Calu3 (cell line): ENCODE measurements around the gene CUL4A. TPM values are rescaled to one million over a fixed set of nuclear protein-coding genes. Genes with fewer than 3 reads are reported as not detected.

ENCODE experiments used
- BruUV-seq: library from RNA; stranded (reverse); fragments of 400-500 nt; replicated peaks from 2 replicates; lab custom pipeline; 2021; lab: Mats Ljungman, UMichigan
- CTCF ChIA-PET: fragments of 300-600 bp; sonication (Branson Sonifier 250); formaldehyde crosslinking; loops from one replicate; lab custom pipeline; 2022; ENCODE audit warnings: antibody characterized with exemption; lab: Charles Lee
- DNase-seq: peaks from one replicate; pipeline ENCODE4 v3.0.0; 2022
- H3K27ac Mint-ChIP-seq: one replicate; pipeline ENCODE4 v1.8.0; 2022; ENCODE audit warnings: mixed read lengths; ENCODE audit not compliant: unreplicated experiment
- H3K27me3 Mint-ChIP-seq: one replicate; pipeline ENCODE4 v1.8.0; 2022; ENCODE audit warnings: mixed read lengths; ENCODE audit not compliant: unreplicated experiment
- H3K36me3 Mint-ChIP-seq: one replicate; pipeline ENCODE4 v1.8.0; 2022; ENCODE audit warnings: mild to moderate bottlenecking, moderate library complexity, mixed read lengths; ENCODE audit not compliant: insufficient read depth, unreplicated experiment
- H3K4me1 Mint-ChIP-seq: one replicate; pipeline ENCODE4 v1.8.0; 2022; ENCODE audit warnings: mild to moderate bottlenecking, low read depth, mixed read lengths; ENCODE audit not compliant: unreplicated experiment
- H3K4me3 Mint-ChIP-seq: one replicate; pipeline ENCODE4 v1.8.0; 2022; ENCODE audit warnings: mild to moderate bottlenecking, low read depth, moderate library complexity, mixed read lengths; ENCODE audit not compliant: unreplicated experiment
- H3K9me3 Mint-ChIP-seq: one replicate; pipeline ENCODE4 v1.8.0; 2022; ENCODE audit warnings: low read depth, mixed read lengths; ENCODE audit not compliant: unreplicated experiment
- CTCF ChIP-seq: fragments of 200-600 bp; IDR thresholded peaks from one replicate; pipeline ENCODE4 v1.8.0; 2022; ENCODE audit warnings: antibody characterized with exemption; ENCODE audit not compliant: unreplicated experiment
- intact Hi-C: fragments of 100-400 bp; cut with micrococcal nuclease; formaldehyde crosslinking; loops from one replicate; pipeline ENCODE4 v1.10.0; 2022; ENCODE audit not compliant: unreplicated experiment
- total RNA-seq: library from RNA; stranded (reverse); gene quantifications from 2 replicates; pipeline ENCODE4 v1.2.3, GENCODE V29; 2022

Gene CUL4A
- total RNA-seq, 1 experiment from 2014 or later = 32.1 TPM

GRCh38 chr13:113162783-113163685 lies 46.4 kb upstream of the CUL4A start:
- BruUV-seq = no TSS peak
- intact Hi-C loops = no loop called here
- TF ChIP-seq CTCF = no peak
- Mint-ChIP-seq H3K9me3 (no peaks in the 10 kb centered on the region), H3K36me3 (no peaks in the 10 kb centered on the region), H3K4me1 (no peaks in the 10 kb centered on the region), H3K27ac (no peak overlapping the region), H3K27me3 (peaks cover 18% of the 10 kb centered on the region), H3K4me3 (no peak overlapping the region)
- CTCF ChIA-PET = no interaction called here
- DNase-seq = no peak

GRCh38 chr13:113164492-113164891 lies 44.9 kb upstream of the CUL4A start:
- Mint-ChIP-seq H3K36me3 (no peaks in the 10 kb centered on the region), H3K27ac (no peak overlapping the region), H3K9me3 (no peaks in the 10 kb centered on the region), H3K4me1 (no peaks in the 10 kb centered on the region), H3K27me3 (peaks cover 11% of the 10 kb centered on the region), H3K4me3 (no peak overlapping the region)
- no TSS peak for BruUV-seq
- no peak for DNase-seq
- TF ChIP-seq CTCF = no peak
- CTCF ChIA-PET = no interaction called here
- intact Hi-C loops = no loop called here

GRCh38 chr13:113166266-113166665 lies 43.1 kb upstream of the CUL4A start:
- intact Hi-C loops = no loop called here
- CTCF ChIA-PET = no interaction called here
- Mint-ChIP-seq H3K27ac (no peak overlapping the region), H3K4me3 (no peak overlapping the region), H3K27me3 (peaks cover 5% of the 10 kb centered on the region), H3K9me3 (no peaks in the 10 kb centered on the region), H3K4me1 (no peaks in the 10 kb centered on the region), H3K36me3 (no peaks in the 10 kb centered on the region)
- no TSS peak for BruUV-seq
- no peak for DNase-seq
- TF ChIP-seq CTCF = no peak

GRCh38 chr13:113166681-113167080 lies 42.7 kb upstream of the CUL4A start:
- no peak overlapping the region for H3K27ac Mint-ChIP-seq
- peaks cover under 1% of the 10 kb centered on the region for H3K27me3 Mint-ChIP-seq
- CTCF ChIA-PET = no interaction called here
- intact Hi-C loops = no loop called here
- BruUV-seq = no TSS peak
- no peak overlapping the region for H3K4me3 Mint-ChIP-seq
- H3K9me3 Mint-ChIP-seq = no peaks in the 10 kb centered on the region
- no peak for DNase-seq
- no peak for TF ChIP-seq CTCF
- H3K4me1 Mint-ChIP-seq = no peaks in the 10 kb centered on the region
- H3K36me3 Mint-ChIP-seq = no peaks in the 10 kb centered on the region
